SK-N-DZ (cell line): Measurements from ENCODE around the gene GINS1.
A peak's percentile ranks its signal among the peaks of the same experiment; 100 is the strongest.
"Not testable (repeated sequence)": the region's sequence is repeated elsewhere in the genome, so short reads cannot be mapped to it uniquely, and the experiment has no call there.

Source experiments
- DNase-seq: peaks from one replicate; pipeline ENCODE4 v3.0.0-alpha.2; 2015; ENCODE audit warnings: low spot score

GINS1 gene

GRCh38 chr20:25389858-25390537, 17.5 kb upstream of the GINS1 start:
- peak; percentile 69 for DNase-seq

- DNase-seq: peak; percentile 95
These were observed 16.6 kb upstream of the GINS1 start, which contains the start of gene ABHD12 for GRCh38 chr20:25390538-25391528. Gene ABHD12 (minus strand): TSS chr20:25390835. CDS start chr20:25390703, 132 bp downstream.

GRCh38 chr20:25394276-25394675, 13.2 kb upstream of the GINS1 start:
- no peak for DNase-seq

GRCh38 chr20:25394996-25395395, 12.5 kb upstream of the GINS1 start:
- DNase-seq: no peak

- DNase-seq: no peak
These were observed 10.4 kb upstream of the GINS1 start for GRCh38 chr20:25397096-25397495.

GRCh38 chr20:25397821-25398220, 9.7 kb upstream of the GINS1 start:
- no peak for DNase-seq

- no peak for DNase-seq
These were observed 9.0 kb upstream of the GINS1 start for GRCh38 chr20:25398376-25399036.

GRCh38 chr20:25399037-25399430, 8.4 kb upstream of the GINS1 start:
- peak; percentile 79 for DNase-seq

GRCh38 chr20:25400291-25400732, 7.2 kb upstream of the GINS1 start:
- DNase-seq: not testable (repeated sequence)

GRCh38 chr20:25402583-25402982, 4.9 kb upstream of the GINS1 start:
- no peak for DNase-seq

- no peak for DNase-seq
These were observed 686 bp downstream of the GINS1 start for GRCh38 chr20:25408170-25408547.

- no peak for DNase-seq
These were observed 1.4 kb downstream of the GINS1 start for GRCh38 chr20:25408890-25409289.

GRCh38 chr20:25418776-25419175, 11.3 kb downstream of the GINS1 start:
- no peak for DNase-seq

- no peak for DNase-seq
These were observed 13.6 kb downstream of the GINS1 start for GRCh38 chr20:25421102-25421501.

- no peak for DNase-seq
These were observed 14.6 kb downstream of the GINS1 start for GRCh38 chr20:25422032-25422431.

- no peak for DNase-seq
These were observed 17.1 kb downstream of the GINS1 start for GRCh38 chr20:25424536-25424935.

GRCh38 chr20:25437153-25437581, 29.7 kb downstream of the GINS1 start:
- DNase-seq: no peak

GRCh38 chr20:25439328-25439727, 31.9 kb downstream of the GINS1 start:
- DNase-seq: no peak

- DNase-seq: no peak
These were observed 37.1 kb downstream of the GINS1 start for GRCh38 chr20:25444556-25444955.

GRCh38 chr20:25447671-25448070, 40.2 kb downstream of the GINS1 start:
- DNase-seq: no peak

GRCh38 chr20:25452333-25452732, 44.9 kb downstream of the GINS1 start:
- no peak for DNase-seq
